Endothelial cell of umbilical vein (primary cell): ENCODE measurements around the gene TMC2. TPM values are rescaled to one million over a fixed set of nuclear protein-coding genes. Genes with fewer than 3 reads are reported as not detected.

Source experiments
- BruUV-seq: library from RNA; stranded (reverse); fragments of 400-500 nt; replicated peaks from 2 replicates; lab custom pipeline; 2021; lab: Mats Ljungman, UMichigan
- CTCF ChIA-PET: fragments of 300-600, 350-600 bp; sonication (Branson Sonifier 250); formaldehyde crosslinking; loops from one replicate; lab custom pipeline; 2021; ENCODE audit warnings: antibody characterized with exemption, inconsistent platforms; lab: Charles Lee
- POLR2A ChIA-PET: fragments of 300-600, 350-600 bp; sonication (Branson Sonifier 250); formaldehyde crosslinking; loops from one replicate; lab custom pipeline; 2021; ENCODE audit warnings: antibody characterized with exemption, inconsistent platforms; lab: Charles Lee
- DNase-seq: peaks from one replicate; pipeline ENCODE4 v3.0.0-alpha.2; 2011; ENCODE audit warnings: low read depth, low spot score
- FAIRE-seq: peaks from 2 replicates; lab custom pipeline; 2011; peaks lifted over from hg19 to GRCh38; lab: Jason Lieb, UNC
- H2AFZ ChIP-seq: 2 replicates; pipeline ENCODE4 v1.6.0; 2012; ENCODE audit warnings: low read depth, low read length, control low read depth, inconsistent platforms
- H3K27ac ChIP-seq: 2 replicates; pipeline ENCODE4 v1.5.1; 2011; ENCODE audit warnings: low read depth, mild to moderate bottlenecking, control low read depth, low read length, moderate library complexity; ENCODE audit not compliant: insufficient read depth
- H3K27me3 ChIP-seq, 2 experiments: 2 replicates each; pipeline versions ENCODE4 v1.6.0 to v1.6.1; 2011; ENCODE audit warnings: low read length in 2 of 2, mixed read lengths in 1 of 2; ENCODE audit not compliant: control insufficient read depth in 2 of 2, insufficient read depth in 2 of 2
- H3K36me3 ChIP-seq, 2 experiments: 2 replicates in 1 of 2; 3 replicates in 1 of 2; pipeline ENCODE4 v1.5.1; 2011; ENCODE audit warnings: low read length in 2 of 2, mild to moderate bottlenecking in 1 of 2, moderate library complexity in 1 of 2; ENCODE audit not compliant: control insufficient read depth in 2 of 2, insufficient read depth in 2 of 2; ENCODE audit errors: extremely low read depth in 1 of 2
- H3K4me1 ChIP-seq: 3 replicates; pipeline ENCODE4 v1.5.1; 2011; ENCODE audit warnings: mild to moderate bottlenecking, low read length; ENCODE audit not compliant: control insufficient read depth, insufficient read depth; ENCODE audit errors: extremely low read depth
- H3K4me2 ChIP-seq: 2 replicates; pipeline ENCODE4 v1.6.1; 2011; ENCODE audit warnings: low read length, control low read depth, mixed read lengths; ENCODE audit not compliant: insufficient read depth
- H3K4me3 ChIP-seq, 3 experiments: fragments of 200-600 bp in 1 of 3; sonication (generic), shearing (Covaris generic) in 1 of 3; replicated peaks in 1 of 3; 2 replicates each; pipeline ENCODE4 v1.5.1; 2011 to 2016; ENCODE audit warnings: control low read depth in 3 of 3, low read length in 3 of 3, mild to moderate bottlenecking in 2 of 3, inconsistent platforms in 1 of 3, low read depth in 1 of 3, moderate library complexity in 1 of 3; ENCODE audit not compliant: insufficient read depth in 1 of 3
- H3K79me2 ChIP-seq: 2 replicates; pipeline ENCODE4 v1.6.0; 2012; ENCODE audit warnings: low read length, inconsistent platforms; ENCODE audit not compliant: control insufficient read depth, insufficient read depth
- H3K9ac ChIP-seq: replicated peaks from 2 replicates; pipeline ENCODE3; 2011; ENCODE audit warnings: low read length, control low read depth; ENCODE audit not compliant: insufficient read depth; ENCODE audit errors: extremely low read depth
- H3K9me1 ChIP-seq: replicated peaks from 3 replicates; pipeline ENCODE4 v1.6.0; 2011; ENCODE audit warnings: mild to moderate bottlenecking, low read length; ENCODE audit not compliant: control insufficient read depth, insufficient read depth; ENCODE audit errors: extremely low read depth
- H3K9me3 ChIP-seq: replicated peaks from 2 replicates; pipeline ENCODE4 v1.5.1; 2012; ENCODE audit warnings: low read length, inconsistent platforms; ENCODE audit not compliant: control insufficient read depth, insufficient read depth
- H4K20me1 ChIP-seq: replicated peaks from 2 replicates; pipeline ENCODE3; 2011; ENCODE audit warnings: mild to moderate bottlenecking, low read length; ENCODE audit not compliant: control insufficient read depth, insufficient read depth; ENCODE audit errors: extremely low read depth
- EZH2 ChIP-seq: IDR thresholded peaks from 2 replicates; pipeline ENCODE4 v1.6.1; 2012; ENCODE audit warnings: borderline replicate concordance, low read depth, mild to moderate bottlenecking, moderate library complexity, low read length, inconsistent platforms; ENCODE audit not compliant: severe bottlenecking
- FOS ChIP-seq: IDR thresholded peaks from 2 replicates; pipeline ENCODE4 v1.6.1; 2011; ENCODE audit warnings: mild to moderate bottlenecking, low read length, moderate library complexity, borderline replicate concordance; ENCODE audit not compliant: insufficient read depth
- GATA2 ChIP-seq: IDR thresholded peaks from 2 replicates; pipeline ENCODE4 v1.7.0; 2011; ENCODE audit warnings: low read depth, mild to moderate bottlenecking, moderate library complexity, mixed read lengths, low read length; ENCODE audit not compliant: insufficient read length, insufficient read depth
- MYC ChIP-seq: IDR thresholded peaks from one replicate; pipeline ENCODE4 v1.6.1; 2011; ENCODE audit warnings: mild to moderate bottlenecking, low read depth, low read length
- POLR2A ChIP-seq: IDR thresholded peaks from 2 replicates; pipeline ENCODE4 v1.6.1; 2012; ENCODE audit warnings: low read depth, mild to moderate bottlenecking, control low read depth, low read length
- POLR2AphosphoS5 ChIP-seq: IDR thresholded peaks from 2 replicates; pipeline ENCODE4 v1.6.1; 2012; ENCODE audit warnings: low read depth, mild to moderate bottlenecking, control low read depth, low read length, moderate library complexity; ENCODE audit not compliant: insufficient read depth
- dilution Hi-C: fragments of 300-500 bp; cut with MboI; formaldehyde crosslinking; loops from one replicate; pipeline ENCODE4 v1.15.0; 2019; ENCODE audit warnings: low sequenced_read_pairs; ENCODE audit not compliant: extremely low pct_ligation_motif_present
- intact Hi-C: fragments of 100-400 bp; cut with micrococcal nuclease; formaldehyde crosslinking; loops from one replicate; pipeline ENCODE4 v1.10.0; 2022
- polyA plus RNA-seq, 4 experiments: library from polyadenylated mRNA; depleted of rRNA in 3 of 4; stranded (reverse) in 3 of 4; unstranded in 1 of 4; fragments of >200 nt; gene quantifications; 2 replicates each; pipeline versions ENCODE4 v1.2.1 to v1.2.3, GENCODE V29; 2011 to 2012; ENCODE audit warnings: missing spikeins in 1 of 4
- total RNA-seq: library from RNA; stranded (reverse); gene quantifications from 2 replicates; pipeline ENCODE4 v1.2.3, GENCODE V29; 2021
- TF ChIP-seq, protein P1 (sequence below), 2 donors: IDR thresholded peaks; 1 replicate in 1 of 2; 2 replicates in 1 of 2; pipeline ENCODE4 v1.5.1; 2011; ENCODE audit warnings: low read length in 2 of 2, mild to moderate bottlenecking in 2 of 2, moderate library complexity in 2 of 2, control low read depth in 1 of 2, inconsistent platforms in 1 of 2, low read depth in 1 of 2; ENCODE audit not compliant: insufficient read depth in 1 of 2; ENCODE audit errors: extremely low read depth in 1 of 2

Gene TMC2
- total and polyA plus RNA-seq, 2 donors (not counting 3 experiments of a cell fraction or from before 2014, with no cell fraction given) = not detected

- H2AFZ ChIP-seq = no peak overlapping the region
- no peak for DNase-seq
- intact Hi-C loops (no loop called here), dilution Hi-C loops (no loop called here)
- CTCF ChIA-PET = interaction anchor here (0.9 kb wide), 1 partner anchor 20 kb away, joined by 4 read pairs; no protein-coding TSS in a partner anchor
- FAIRE-seq = no peak
- H3K9me3 ChIP-seq = no peaks in the 10 kb centered on the region
- no peak overlapping the region for H3K4me2 ChIP-seq
- no peaks in the 10 kb centered on the region for H4K20me1 ChIP-seq
- H3K4me3 ChIP-seq = no peak overlapping the region
- POLR2A ChIA-PET = no interaction called here
- no peaks in the 10 kb centered on the region for H3K9me1 ChIP-seq
- H3K9ac ChIP-seq = no peak overlapping the region
- no peak overlapping the region for H3K27ac ChIP-seq
- no peaks in the 10 kb centered on the region for H3K4me1 ChIP-seq
- no peak for TF ChIP-seq EZH2
- TF ChIP-seq FOS = no peak
- no peak for TF ChIP-seq MYC
- H3K36me3 ChIP-seq = no peaks in the 10 kb centered on the region
- H3K79me2 ChIP-seq = no peaks in the 10 kb centered on the region
- no TSS peak for BruUV-seq
- H3K27me3 ChIP-seq = peaks cover 7% of the 10 kb centered on the region in 2 experiments
Observed at GRCh38 chr20:2541940-2542339, 5.6 kb downstream of the TMC2 start.

DNA sequence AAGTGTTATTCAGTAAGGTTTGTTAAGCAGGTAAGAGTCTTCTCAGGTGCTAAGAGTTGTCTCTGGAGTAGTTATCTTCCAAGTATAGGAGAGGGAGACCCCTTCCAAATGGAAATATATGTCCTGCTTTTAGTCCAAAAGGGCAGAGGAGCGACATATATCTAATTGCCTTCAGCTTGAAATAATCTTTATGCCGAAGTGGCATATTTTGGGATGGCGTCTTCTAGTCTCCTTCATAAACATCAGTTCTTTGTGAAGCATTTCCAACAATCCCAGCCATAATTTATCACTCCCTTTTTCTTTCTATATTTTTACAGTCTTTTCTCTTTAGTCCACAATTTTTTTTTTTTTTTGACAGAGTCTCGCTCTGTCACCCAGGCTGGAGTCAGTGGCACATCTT lies 6.0 kb downstream of the TMC2 start:
- CTCF ChIA-PET = interaction anchor here (0.8 to 1.6 kb wide), 3 partner anchors 21 to 22 kb away, joined by 3 to 5 read pairs (median 4); no protein-coding TSS in a partner anchor

More for the DNA sequence above, 6.0 kb downstream of the TMC2 start:
- Histone ChIP-seq H4K20me1 (no peaks in the 10 kb centered on the region), H3K4me2 (no peak overlapping the region), H3K9me3 (no peaks in the 10 kb centered on the region), H3K4me1 (no peaks in the 10 kb centered on the region), H3K79me2 (no peaks in the 10 kb centered on the region), H3K4me3 (no peak overlapping the region), H3K9ac (no peak overlapping the region), H3K27me3 (peaks cover 7 to 11% of the 10 kb centered on the region in 2 experiments), H3K36me3 (no peaks in the 10 kb centered on the region), H3K9me1 (no peaks in the 10 kb centered on the region), H2AFZ (no peak overlapping the region), H3K27ac (no peak overlapping the region)
- BruUV-seq = no TSS peak
- DNase-seq (no peak), FAIRE-seq (no peak)
- dilution Hi-C loops = no loop called here
- POLR2A ChIA-PET = no interaction called here
- TF ChIP-seq, protein P1, sequence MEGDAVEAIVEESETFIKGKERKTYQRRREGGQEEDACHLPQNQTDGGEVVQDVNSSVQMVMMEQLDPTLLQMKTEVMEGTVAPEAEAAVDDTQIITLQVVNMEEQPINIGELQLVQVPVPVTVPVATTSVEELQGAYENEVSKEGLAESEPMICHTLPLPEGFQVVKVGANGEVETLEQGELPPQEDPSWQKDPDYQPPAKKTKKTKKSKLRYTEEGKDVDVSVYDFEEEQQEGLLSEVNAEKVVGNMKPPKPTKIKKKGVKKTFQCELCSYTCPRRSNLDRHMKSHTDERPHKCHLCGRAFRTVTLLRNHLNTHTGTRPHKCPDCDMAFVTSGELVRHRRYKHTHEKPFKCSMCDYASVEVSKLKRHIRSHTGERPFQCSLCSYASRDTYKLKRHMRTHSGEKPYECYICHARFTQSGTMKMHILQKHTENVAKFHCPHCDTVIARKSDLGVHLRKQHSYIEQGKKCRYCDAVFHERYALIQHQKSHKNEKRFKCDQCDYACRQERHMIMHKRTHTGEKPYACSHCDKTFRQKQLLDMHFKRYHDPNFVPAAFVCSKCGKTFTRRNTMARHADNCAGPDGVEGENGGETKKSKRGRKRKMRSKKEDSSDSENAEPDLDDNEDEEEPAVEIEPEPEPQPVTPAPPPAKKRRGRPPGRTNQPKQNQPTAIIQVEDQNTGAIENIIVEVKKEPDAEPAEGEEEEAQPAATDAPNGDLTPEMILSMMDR (IDR thresholded peaks at IDR 0.05; ENCODE audit: extremely low read depth in 1 of 2, insufficient read depth in 1 of 2, low read depth in 1 of 2, low read length in 2 of 2) = no peak
- TF ChIP-seq FOS (no peak), EZH2 (no peak), GATA2 (no peak), POLR2AphosphoS5 (no peak), MYC (no peak), POLR2A (no peak)
- intact Hi-C loops = no loop called here
